ENCODE results near the gene CELF2.

GRCh38 chr10:11378835-11379234 is 361.2 kb downstream of the CELF2 start:
- TF ChIP-seq, protein P1, sequence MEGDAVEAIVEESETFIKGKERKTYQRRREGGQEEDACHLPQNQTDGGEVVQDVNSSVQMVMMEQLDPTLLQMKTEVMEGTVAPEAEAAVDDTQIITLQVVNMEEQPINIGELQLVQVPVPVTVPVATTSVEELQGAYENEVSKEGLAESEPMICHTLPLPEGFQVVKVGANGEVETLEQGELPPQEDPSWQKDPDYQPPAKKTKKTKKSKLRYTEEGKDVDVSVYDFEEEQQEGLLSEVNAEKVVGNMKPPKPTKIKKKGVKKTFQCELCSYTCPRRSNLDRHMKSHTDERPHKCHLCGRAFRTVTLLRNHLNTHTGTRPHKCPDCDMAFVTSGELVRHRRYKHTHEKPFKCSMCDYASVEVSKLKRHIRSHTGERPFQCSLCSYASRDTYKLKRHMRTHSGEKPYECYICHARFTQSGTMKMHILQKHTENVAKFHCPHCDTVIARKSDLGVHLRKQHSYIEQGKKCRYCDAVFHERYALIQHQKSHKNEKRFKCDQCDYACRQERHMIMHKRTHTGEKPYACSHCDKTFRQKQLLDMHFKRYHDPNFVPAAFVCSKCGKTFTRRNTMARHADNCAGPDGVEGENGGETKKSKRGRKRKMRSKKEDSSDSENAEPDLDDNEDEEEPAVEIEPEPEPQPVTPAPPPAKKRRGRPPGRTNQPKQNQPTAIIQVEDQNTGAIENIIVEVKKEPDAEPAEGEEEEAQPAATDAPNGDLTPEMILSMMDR (IDR thresholded peaks at IDR 0.05; ENCODE audit: poor library complexity): no peak
- TF ChIP-seq EZH2 (IDR thresholded peaks at IDR 0.05; ENCODE audit: borderline replicate concordance) (no peak), EZH2phosphoT487 (IDR thresholded peaks at IDR 0.05; ENCODE audit: low read depth, severe bottlenecking, unreplicated experiment) (no peak)

All from hepatocyte (in vitro differentiated cells).